RPMI8226 (cell line): ENCODE results near the gene MEFV.
"Not testable (repeated sequence)": the region's sequence is repeated elsewhere in the genome, so short reads cannot be mapped to it uniquely, and the experiment has no call there.

Source experiments
- DNase-seq: peaks from one replicate; pipeline ENCODE4 v3.0.0-alpha.2; 2015

MEFV gene, protein sequence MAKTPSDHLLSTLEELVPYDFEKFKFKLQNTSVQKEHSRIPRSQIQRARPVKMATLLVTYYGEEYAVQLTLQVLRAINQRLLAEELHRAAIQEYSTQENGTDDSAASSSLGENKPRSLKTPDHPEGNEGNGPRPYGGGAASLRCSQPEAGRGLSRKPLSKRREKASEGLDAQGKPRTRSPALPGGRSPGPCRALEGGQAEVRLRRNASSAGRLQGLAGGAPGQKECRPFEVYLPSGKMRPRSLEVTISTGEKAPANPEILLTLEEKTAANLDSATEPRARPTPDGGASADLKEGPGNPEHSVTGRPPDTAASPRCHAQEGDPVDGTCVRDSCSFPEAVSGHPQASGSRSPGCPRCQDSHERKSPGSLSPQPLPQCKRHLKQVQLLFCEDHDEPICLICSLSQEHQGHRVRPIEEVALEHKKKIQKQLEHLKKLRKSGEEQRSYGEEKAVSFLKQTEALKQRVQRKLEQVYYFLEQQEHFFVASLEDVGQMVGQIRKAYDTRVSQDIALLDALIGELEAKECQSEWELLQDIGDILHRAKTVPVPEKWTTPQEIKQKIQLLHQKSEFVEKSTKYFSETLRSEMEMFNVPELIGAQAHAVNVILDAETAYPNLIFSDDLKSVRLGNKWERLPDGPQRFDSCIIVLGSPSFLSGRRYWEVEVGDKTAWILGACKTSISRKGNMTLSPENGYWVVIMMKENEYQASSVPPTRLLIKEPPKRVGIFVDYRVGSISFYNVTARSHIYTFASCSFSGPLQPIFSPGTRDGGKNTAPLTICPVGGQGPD

DNA sequence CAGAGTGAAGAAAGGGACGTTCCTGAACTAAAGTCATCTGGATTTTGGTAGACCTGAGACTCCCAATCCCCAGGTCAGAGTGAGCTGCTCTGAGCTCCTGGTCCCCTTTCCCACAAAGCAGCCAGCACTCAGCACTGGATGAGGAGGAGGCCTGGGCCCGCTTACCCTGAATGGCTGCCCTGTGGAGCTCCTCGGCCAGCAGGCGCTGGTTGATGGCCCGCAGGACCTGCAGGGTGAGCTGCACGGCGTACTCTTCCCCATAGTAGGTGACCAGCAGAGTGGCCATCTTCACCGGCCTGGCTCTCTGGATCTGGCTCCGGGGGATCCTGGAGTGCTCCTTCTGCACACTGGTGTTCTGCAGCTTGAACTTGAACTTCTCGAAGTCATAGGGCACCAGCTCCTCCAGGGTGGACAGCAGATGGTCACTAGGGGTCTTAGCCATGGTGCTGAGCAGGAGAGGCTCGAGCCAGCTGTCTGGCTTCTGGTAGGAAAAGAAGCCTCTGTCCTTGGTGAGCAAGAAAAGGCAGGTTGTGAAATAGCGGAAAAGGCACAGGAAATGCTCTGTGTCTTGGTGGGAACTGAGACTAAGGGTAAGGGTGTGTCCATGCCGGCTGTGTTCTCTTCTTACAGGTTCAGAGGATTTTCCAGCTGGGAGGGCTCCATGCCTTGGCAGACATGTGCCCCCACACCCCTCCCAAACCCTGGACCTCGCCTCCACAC is at the start of gene MEFV:
Gene MEFV (minus strand): TSS at position 488 of the 720 bp plus-strand sequence. CDS start 46 bp downstream, at position 442.
- DNase-seq = no peak

DNA sequence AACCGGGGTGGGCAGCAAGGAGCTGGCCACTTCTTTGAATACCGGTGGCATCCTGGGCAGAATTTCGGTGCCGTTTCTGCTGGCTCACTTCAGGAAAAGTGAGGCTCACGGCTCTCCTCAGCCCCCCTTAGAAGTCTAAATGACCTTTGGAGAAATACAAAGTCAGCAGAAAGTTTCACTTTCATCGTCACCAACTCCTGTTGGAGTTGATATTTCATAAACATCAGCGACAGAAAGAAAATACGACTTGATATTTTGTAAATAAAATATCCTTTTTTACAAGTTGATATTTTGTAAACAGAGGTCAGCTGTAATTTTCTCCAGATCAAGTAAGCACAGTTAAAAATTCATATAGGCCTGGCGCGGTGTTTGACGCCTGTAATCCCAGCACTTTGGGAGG is 49.6 kb upstream of the MEFV start:
- DNase-seq = no peak

GRCh38 chr16:3305109-3306068 is 49.0 kb upstream of the MEFV start, which contains the start of the genes TIGD7 and ZNF75A:
Gene TIGD7 (minus strand): TSS chr16:3305430. CDS start chr16:3300614, 4,816 bp downstream.
Gene ZNF75A (plus strand): TSS chr16:3305497. CDS start chr16:3308429, 2,932 bp downstream.
- DNase-seq = peak; percentile 92

GRCh38 chr16:3304370-3304769 is 47.9 kb upstream of the MEFV start:
- DNase-seq = no peak

DNA sequence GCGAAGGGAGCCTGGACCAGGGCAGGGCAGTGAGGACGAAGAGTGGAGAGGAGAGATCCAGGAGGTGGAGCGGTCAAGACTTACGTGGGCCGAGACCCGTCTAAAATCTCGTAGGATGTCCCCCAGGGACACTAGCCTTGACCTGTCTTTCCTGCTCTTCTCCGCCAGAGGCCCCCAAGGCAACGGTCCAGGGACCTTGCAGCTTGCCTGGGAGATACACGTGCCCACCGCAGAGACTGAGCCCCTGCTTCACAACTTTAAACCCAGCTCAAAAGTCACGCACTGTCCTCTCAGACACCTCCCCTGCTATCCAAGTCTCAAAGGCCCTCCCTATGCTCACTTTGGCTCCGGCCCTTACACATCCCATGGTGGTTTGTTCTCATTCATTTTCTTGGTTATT is 39.4 kb upstream of the MEFV start:
- no peak for DNase-seq

GRCh38 chr16:3295209-3295608 is 38.8 kb upstream of the MEFV start:
- no peak for DNase-seq

DNA sequence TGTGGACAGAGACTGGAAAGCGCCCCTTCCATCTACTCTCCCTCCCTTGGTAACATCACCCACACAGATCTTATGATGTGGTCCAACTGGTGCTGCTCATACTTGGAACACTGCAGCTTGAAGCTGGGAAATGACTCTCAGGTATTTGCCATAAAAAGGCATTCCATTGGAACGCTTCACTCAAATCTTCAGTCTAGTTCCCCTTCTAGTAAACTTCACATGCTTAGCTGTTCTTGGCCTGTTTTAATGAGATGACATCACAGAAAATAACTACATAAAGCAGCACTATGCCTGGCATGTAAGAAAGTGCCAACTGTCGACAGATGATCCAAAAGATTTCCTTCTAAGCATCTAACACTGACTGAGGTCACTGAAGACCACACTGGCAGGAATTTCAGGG is 36.2 kb upstream of the MEFV start:
- DNase-seq = no peak

- no peak for DNase-seq
These were observed 33.7 kb upstream of the MEFV start for GRCh38 chr16:3289998-3290673.

DNA sequence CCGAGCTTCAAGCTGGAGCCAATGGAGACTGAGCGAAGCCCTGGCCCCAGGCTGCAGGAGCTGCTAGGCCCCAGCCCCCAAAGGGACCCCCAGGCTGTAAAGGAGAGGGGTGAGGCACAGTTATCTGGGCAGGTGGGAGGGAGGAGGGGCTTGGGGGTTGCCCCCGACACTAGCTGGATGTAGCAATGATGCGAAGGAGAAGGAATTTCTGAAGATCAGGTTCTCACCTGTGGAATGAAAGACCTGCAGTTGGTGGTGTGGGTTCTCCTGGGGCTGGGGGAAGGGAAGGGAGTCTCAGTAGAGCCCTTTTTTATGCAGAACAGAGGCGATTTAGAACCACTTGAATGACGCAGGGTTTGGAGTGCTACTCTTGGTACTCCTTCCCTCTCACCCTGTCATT is 28.7 kb upstream of the MEFV start:
- no peak for DNase-seq

- DNase-seq = peak; percentile 12
These were observed 27.4 kb upstream of the MEFV start for GRCh38 chr16:3283543-3284447.

GRCh38 chr16:3282730-3283542 is 26.5 kb upstream of the MEFV start, which contains the start of gene ZNF263:
Gene ZNF263 (plus strand): TSS chr16:3283491. CDS start chr16:3283819, 328 bp downstream.
- DNase-seq = peak; percentile 99

DNA sequence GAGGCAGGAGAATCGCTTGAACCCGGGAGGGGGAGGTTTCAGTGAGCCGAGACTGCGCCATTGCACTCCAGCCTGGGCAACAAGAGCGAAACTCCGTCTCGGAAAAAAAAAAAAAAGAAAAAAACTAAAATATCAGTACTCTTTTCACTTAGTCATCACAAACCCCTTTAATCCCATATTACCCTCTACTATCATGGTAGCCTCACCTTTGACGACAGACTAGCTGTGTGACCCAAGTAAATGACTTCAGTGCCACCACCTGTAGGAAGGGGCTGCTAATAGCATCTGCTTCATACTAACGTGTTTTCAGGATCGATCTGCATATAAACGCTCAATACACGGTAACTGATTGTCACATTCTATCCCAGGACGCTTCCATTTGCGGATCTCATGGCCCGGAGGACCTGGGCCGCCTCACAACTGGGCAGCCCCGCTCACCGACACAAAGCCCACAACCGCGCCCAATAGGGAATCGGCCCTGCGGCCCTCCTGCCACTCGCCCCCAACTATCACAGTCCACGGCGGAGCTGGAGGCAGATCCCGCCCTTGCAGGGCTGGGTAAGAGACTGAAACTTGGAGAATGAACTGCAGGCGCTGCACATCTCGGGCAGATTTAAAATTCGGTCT is 25.8 kb upstream of the MEFV start:
- peak; percentile 86 for DNase-seq

DNA sequence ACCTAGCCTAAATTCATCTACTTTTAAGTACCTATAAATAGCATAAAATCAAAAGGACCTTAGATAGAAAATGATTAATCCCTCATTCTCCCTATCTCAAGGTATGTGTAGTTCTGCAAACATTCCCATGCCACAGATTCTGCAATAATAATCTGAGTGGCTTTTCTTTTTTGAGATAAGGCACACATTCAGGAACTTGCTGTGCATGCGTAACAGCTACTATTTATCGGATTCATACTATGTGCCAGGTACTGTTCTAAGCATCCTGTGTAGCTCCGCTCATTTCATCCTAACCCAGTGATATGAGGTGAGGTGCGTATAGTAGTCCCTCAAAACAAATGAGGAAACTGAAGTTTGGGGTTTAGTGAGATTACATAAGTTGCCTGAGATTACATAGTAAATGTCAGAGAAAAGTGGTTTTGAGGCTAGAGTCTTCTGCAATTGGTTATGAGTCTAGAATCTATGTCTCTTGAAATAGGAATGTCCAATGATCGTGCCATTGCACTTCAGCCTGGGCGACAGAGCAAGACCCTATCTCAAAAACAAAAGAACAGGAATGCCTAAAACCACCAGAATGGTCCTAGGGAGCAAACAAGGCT is 24.9 kb upstream of the MEFV start:
- no peak for DNase-seq

DNA sequence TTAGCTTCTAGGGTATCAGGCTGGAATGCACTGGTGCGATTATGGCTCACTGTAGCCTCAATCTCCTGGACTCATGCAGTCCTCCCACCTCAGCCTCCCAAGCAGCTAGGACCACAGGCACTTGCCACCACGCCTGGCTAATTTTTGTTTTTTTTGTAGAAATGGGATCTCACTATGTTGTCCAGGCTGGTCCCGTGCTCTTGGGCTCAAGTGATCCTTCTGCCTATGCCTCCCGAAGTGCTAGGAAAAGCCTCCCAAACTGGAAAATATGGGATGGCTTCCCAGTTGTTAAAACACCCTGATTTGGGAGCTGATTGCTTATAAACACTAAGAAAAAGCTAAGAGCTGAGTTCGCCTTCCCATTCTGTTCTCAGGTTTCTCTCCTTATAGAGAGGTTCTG is 20.2 kb upstream of the MEFV start:
- DNase-seq = no peak

DNA sequence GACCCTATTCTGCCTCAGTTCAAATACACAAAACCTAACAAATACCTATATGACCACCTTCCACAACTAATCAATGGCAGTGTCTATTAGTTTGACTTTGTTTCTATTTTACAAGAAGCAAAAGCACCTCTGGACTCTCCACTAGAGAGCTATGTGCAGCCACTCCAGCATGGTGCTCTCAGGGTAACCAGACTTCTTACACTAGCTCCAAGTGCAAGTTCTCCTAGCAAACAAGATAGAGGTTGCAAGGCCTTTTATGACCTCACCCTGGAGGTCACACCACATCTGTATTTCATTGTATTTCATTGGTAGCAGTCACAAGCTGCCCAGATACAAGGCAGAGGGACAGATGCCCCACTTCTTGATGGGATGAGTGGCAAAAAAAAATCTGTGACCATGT is 18.5 kb upstream of the MEFV start:
- no peak for DNase-seq

- DNase-seq = peak; percentile 51
These were observed 18.1 kb upstream of the MEFV start for GRCh38 chr16:3274490-3274889.

DNA sequence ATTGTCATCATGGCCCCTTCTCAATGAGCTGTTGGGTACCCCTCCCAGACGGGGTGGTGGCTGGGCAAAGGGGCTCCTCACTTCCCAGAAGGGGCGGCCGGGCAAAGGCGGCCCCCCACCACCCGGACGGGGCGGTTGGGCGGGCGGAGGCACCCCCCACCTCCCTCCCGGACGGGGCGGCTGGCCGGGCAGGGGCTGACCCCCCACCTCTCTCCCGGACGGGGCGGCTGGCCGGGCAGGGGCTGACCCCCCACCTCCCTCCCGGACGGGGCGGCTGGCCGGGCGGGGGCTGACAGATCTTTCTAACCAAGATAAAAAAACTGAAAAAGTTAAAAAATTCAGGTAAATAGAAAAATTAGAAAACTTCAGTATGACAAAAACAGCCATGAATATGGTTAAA is 14.8 kb upstream of the MEFV start:
- DNase-seq = not testable (repeated sequence)

- not testable (repeated sequence) for DNase-seq
These were observed 14.3 kb upstream of the MEFV start for GRCh38 chr16:3270718-3271117.
